Measurements from ENCODE around the gene GALNT18.

Gene GALNT18

GRCh38 chr11:11607772-11608171, 14.0 kb downstream of the GALNT18 start:
- Histone ChIP-seq H3K4me1 (ENCODE audit: control extremely low read depth in 1 of 4, control insufficient read depth in 4 of 4, insufficient read depth in 4 of 4, low read length in 3 of 4) (peaks cover 0 to 12% (median 2%) of the 10 kb centered on the region in 4 experiments), H3K27ac (ENCODE audit: insufficient read depth in 1 of 2, low read depth in 1 of 2, low read length in 2 of 2, poor library complexity in 1 of 2, severe bottlenecking in 2 of 2) (no peak overlapping the region), H3K36me3 (ENCODE audit: control insufficient read depth in 4 of 4, insufficient read depth in 4 of 4, low read length in 3 of 4) (no peaks in the 10 kb centered on the region), H3K4me3 (ENCODE audit: control insufficient read depth in 1 of 7, extremely low read depth in 1 of 7, insufficient read depth in 4 of 7, low read depth in 2 of 7, low read length in 6 of 7) (no peak overlapping the region), H3K9me3 (ENCODE audit: control extremely low read depth in 1 of 5, control insufficient read depth in 4 of 5, insufficient read depth in 2 of 5, low read depth in 1 of 5, low read length in 4 of 5) (no peaks in the 10 kb centered on the region), H3K27me3 (replicated peaks in 2 of 5; ENCODE audit: control insufficient read depth in 4 of 5, insufficient read depth in 5 of 5, low read length in 4 of 5) (peaks cover 0 to 9% (median 0%) of the 10 kb centered on the region in 5 experiments)
- POLR2A ChIA-PET: no interaction called here
- CTCF ChIA-PET: no interaction called here
- no peak for DNase-seq
- 80% methylated on average over 2 of the region's 2 CpGs for WGBS (ENCODE audit: insufficient coverage)

GRCh38 chr11:11605821-11606450, 15.9 kb downstream of the GALNT18 start:
- no peaks in the 10 kb centered on the region for H3K36me3 ChIP-seq (ENCODE audit: control insufficient read depth in 4 of 4, insufficient read depth in 4 of 4, low read length in 3 of 4)
- peaks cover 0 to 12% (median 2%) of the 10 kb centered on the region in 4 experiments for H3K4me1 ChIP-seq (ENCODE audit: control extremely low read depth in 1 of 4, control insufficient read depth in 4 of 4, insufficient read depth in 4 of 4, low read length in 3 of 4)
- H3K4me3 ChIP-seq (ENCODE audit: control insufficient read depth in 1 of 7, extremely low read depth in 1 of 7, insufficient read depth in 4 of 7, low read depth in 2 of 7, low read length in 6 of 7): no peak overlapping the region
- H3K27me3 ChIP-seq (replicated peaks in 2 of 5; ENCODE audit: control insufficient read depth in 4 of 5, insufficient read depth in 5 of 5, low read length in 4 of 5): peaks cover 0 to 6% (median 0%) of the 10 kb centered on the region in 5 experiments
- no peak for DNase-seq
- 93% methylated on average over 4 of the region's 5 CpGs for WGBS (ENCODE audit: insufficient coverage)
- peaks cover 0 to 10% (median 4%) of the 10 kb centered on the region in 5 experiments for H3K9me3 ChIP-seq (ENCODE audit: control extremely low read depth in 1 of 5, control insufficient read depth in 4 of 5, insufficient read depth in 2 of 5, low read depth in 1 of 5, low read length in 4 of 5)
- CTCF ChIA-PET: no interaction called here
- POLR2A ChIA-PET: no interaction called here
- no peak overlapping the region for H3K27ac ChIP-seq (ENCODE audit: insufficient read depth in 1 of 2, low read depth in 1 of 2, low read length in 2 of 2, poor library complexity in 1 of 2, severe bottlenecking in 2 of 2)

- CTCF ChIA-PET: no interaction called here
- Histone ChIP-seq H3K36me3 (ENCODE audit: control insufficient read depth in 4 of 4, insufficient read depth in 4 of 4, low read length in 3 of 4) (no peaks in the 10 kb centered on the region), H3K27me3 (replicated peaks in 2 of 5; ENCODE audit: control insufficient read depth in 4 of 5, insufficient read depth in 5 of 5, low read length in 4 of 5) (peaks cover 0 to 6% (median 0%) of the 10 kb centered on the region in 5 experiments), H3K4me1 (ENCODE audit: control extremely low read depth in 1 of 4, control insufficient read depth in 4 of 4, insufficient read depth in 4 of 4, low read length in 3 of 4) (peaks cover 0 to 12% (median 2%) of the 10 kb centered on the region in 4 experiments), H3K4me3 (ENCODE audit: control insufficient read depth in 1 of 7, extremely low read depth in 1 of 7, insufficient read depth in 4 of 7, low read depth in 2 of 7, low read length in 6 of 7) (no peak overlapping the region), H3K9me3 (ENCODE audit: control extremely low read depth in 1 of 5, control insufficient read depth in 4 of 5, insufficient read depth in 2 of 5, low read depth in 1 of 5, low read length in 4 of 5) (peaks cover 0 to 10% (median 4%) of the 10 kb centered on the region in 5 experiments), H3K27ac (ENCODE audit: insufficient read depth in 1 of 2, low read depth in 1 of 2, low read length in 2 of 2, poor library complexity in 1 of 2, severe bottlenecking in 2 of 2) (no peak overlapping the region)
- POLR2A ChIA-PET: no interaction called here
- DNase-seq: no peak
- 78% methylated on average over 5 of the region's 6 CpGs for WGBS (ENCODE audit: insufficient coverage)
Observed at GRCh38 chr11:11605181-11605580, 16.6 kb downstream of the GALNT18 start.

- Histone ChIP-seq H3K36me3 (ENCODE audit: control insufficient read depth in 4 of 4, insufficient read depth in 4 of 4, low read length in 3 of 4) (no peaks in the 10 kb centered on the region), H3K4me3 (ENCODE audit: control insufficient read depth in 1 of 7, extremely low read depth in 1 of 7, insufficient read depth in 4 of 7, low read depth in 2 of 7, low read length in 6 of 7) (no peak overlapping the region), H3K4me1 (ENCODE audit: control extremely low read depth in 1 of 4, control insufficient read depth in 4 of 4, insufficient read depth in 4 of 4, low read length in 3 of 4) (peaks cover 0 to 12% (median 2%) of the 10 kb centered on the region in 4 experiments), H3K27me3 (replicated peaks in 2 of 5; ENCODE audit: control insufficient read depth in 4 of 5, insufficient read depth in 5 of 5, low read length in 4 of 5) (peaks cover 0 to 6% (median 0%) of the 10 kb centered on the region in 5 experiments), H3K27ac (ENCODE audit: insufficient read depth in 1 of 2, low read depth in 1 of 2, low read length in 2 of 2, poor library complexity in 1 of 2, severe bottlenecking in 2 of 2) (no peak overlapping the region), H3K9me3 (ENCODE audit: control extremely low read depth in 1 of 5, control insufficient read depth in 4 of 5, insufficient read depth in 2 of 5, low read depth in 1 of 5, low read length in 4 of 5) (peaks cover 0 to 10% (median 4%) of the 10 kb centered on the region in 5 experiments)
- POLR2A ChIA-PET: no interaction called here
- 98% methylated on average over 6 of the region's 7 CpGs for WGBS (ENCODE audit: insufficient coverage)
- CTCF ChIA-PET: interaction anchor here (1.3 kb wide), 1 partner anchor 10 kb away, joined by 3 read pairs; no protein-coding TSS in a partner anchor
- no peak for DNase-seq
Observed at GRCh38 chr11:11604370-11604990, 17.3 kb downstream of the GALNT18 start.

- Histone ChIP-seq H3K4me3 (ENCODE audit: control insufficient read depth in 1 of 7, extremely low read depth in 1 of 7, insufficient read depth in 4 of 7, low read depth in 2 of 7, low read length in 6 of 7) (no peak overlapping the region), H3K4me1 (ENCODE audit: control extremely low read depth in 1 of 4, control insufficient read depth in 4 of 4, insufficient read depth in 4 of 4, low read length in 3 of 4) (peaks cover 0 to 12% (median 2%) of the 10 kb centered on the region in 4 experiments), H3K27me3 (replicated peaks in 2 of 5; ENCODE audit: control insufficient read depth in 4 of 5, insufficient read depth in 5 of 5, low read length in 4 of 5) (no peaks in the 10 kb centered on the region), H3K36me3 (ENCODE audit: control insufficient read depth in 4 of 4, insufficient read depth in 4 of 4, low read length in 3 of 4) (no peaks in the 10 kb centered on the region), H3K27ac (ENCODE audit: insufficient read depth in 1 of 2, low read depth in 1 of 2, low read length in 2 of 2, poor library complexity in 1 of 2, severe bottlenecking in 2 of 2) (no peak overlapping the region), H3K9me3 (ENCODE audit: control extremely low read depth in 1 of 5, control insufficient read depth in 4 of 5, insufficient read depth in 2 of 5, low read depth in 1 of 5, low read length in 4 of 5) (peaks cover 0 to 10% (median 4%) of the 10 kb centered on the region in 5 experiments)
- POLR2A ChIA-PET: no interaction called here
- no peak for DNase-seq
- CTCF ChIA-PET: no interaction called here
Observed at GRCh38 chr11:11602011-11602410, 19.8 kb downstream of the GALNT18 start.

GRCh38 chr11:11600288-11600687, 21.5 kb downstream of the GALNT18 start:
- Histone ChIP-seq H3K27me3 (replicated peaks in 2 of 5; ENCODE audit: control insufficient read depth in 4 of 5, insufficient read depth in 5 of 5, low read length in 4 of 5) (no peaks in the 10 kb centered on the region), H3K4me1 (ENCODE audit: control extremely low read depth in 1 of 4, control insufficient read depth in 4 of 4, insufficient read depth in 4 of 4, low read length in 3 of 4) (peaks cover 0 to 4% (median under 1%) of the 10 kb centered on the region in 4 experiments), H3K9me3 (ENCODE audit: control extremely low read depth in 1 of 5, control insufficient read depth in 4 of 5, insufficient read depth in 2 of 5, low read depth in 1 of 5, low read length in 4 of 5) (peaks cover 0 to 10% (median 4%) of the 10 kb centered on the region in 5 experiments), H3K36me3 (ENCODE audit: control insufficient read depth in 4 of 4, insufficient read depth in 4 of 4, low read length in 3 of 4) (no peaks in the 10 kb centered on the region), H3K27ac (ENCODE audit: insufficient read depth in 1 of 2, low read depth in 1 of 2, low read length in 2 of 2, poor library complexity in 1 of 2, severe bottlenecking in 2 of 2) (no peak overlapping the region), H3K4me3 (ENCODE audit: control insufficient read depth in 1 of 7, extremely low read depth in 1 of 7, insufficient read depth in 4 of 7, low read depth in 2 of 7, low read length in 6 of 7) (no peak overlapping the region)
- CTCF ChIA-PET: no interaction called here
- DNase-seq: no peak
- POLR2A ChIA-PET: no interaction called here

GRCh38 chr11:11598243-11598642, 23.6 kb downstream of the GALNT18 start:
- H3K4me1 ChIP-seq (ENCODE audit: control extremely low read depth in 1 of 4, control insufficient read depth in 4 of 4, insufficient read depth in 4 of 4, low read length in 3 of 4): no peaks in the 10 kb centered on the region
- no peaks in the 10 kb centered on the region for H3K36me3 ChIP-seq (ENCODE audit: control insufficient read depth in 4 of 4, insufficient read depth in 4 of 4, low read length in 3 of 4)
- ChIA-PET POLR2A (no interaction called here), CTCF (no interaction called here)
- no peaks in the 10 kb centered on the region for H3K27me3 ChIP-seq (replicated peaks in 2 of 5; ENCODE audit: control insufficient read depth in 4 of 5, insufficient read depth in 5 of 5, low read length in 4 of 5)
- no peak overlapping the region for H3K27ac ChIP-seq (ENCODE audit: insufficient read depth in 1 of 2, low read depth in 1 of 2, low read length in 2 of 2, poor library complexity in 1 of 2, severe bottlenecking in 2 of 2)
- WGBS (ENCODE audit: insufficient coverage): 80% methylated on average over 1 of the region's 1 CpG
- H3K4me3 ChIP-seq (ENCODE audit: control insufficient read depth in 1 of 7, extremely low read depth in 1 of 7, insufficient read depth in 4 of 7, low read depth in 2 of 7, low read length in 6 of 7): no peak overlapping the region
- no peak for DNase-seq
- peaks cover 0 to 10% (median 4%) of the 10 kb centered on the region in 5 experiments for H3K9me3 ChIP-seq (ENCODE audit: control extremely low read depth in 1 of 5, control insufficient read depth in 4 of 5, insufficient read depth in 2 of 5, low read depth in 1 of 5, low read length in 4 of 5)

All from common myeloid progenitor, CD34-positive (primary cell).